SU-DHL-6 (cell line): Measurements from ENCODE around the gene GPATCH3.

Source experiments
- H2AFZ ChIP-seq: fragments of 200-600 bp; sonication (generic); 2 replicates; pipeline ENCODE4 v1.6.1; 2014; ENCODE audit warnings: low read depth, mild to moderate bottlenecking, moderate library complexity, mixed read lengths, antibody characterized with exemption, low read length; ENCODE audit not compliant: severe bottlenecking
- H3F3A ChIP-seq: fragments of 200-600 bp; shearing (Covaris generic); 2 replicates; pipeline ENCODE4 v1.6.0; 2016; ENCODE audit warnings: antibody characterized with exemption, mild to moderate bottlenecking; ENCODE audit not compliant: insufficient read depth
- H3K27ac ChIP-seq: fragments of 200-600 bp; sonication (generic); 2 replicates; pipeline ENCODE4 v1.5.1; 2016; ENCODE audit warnings: low read depth, mild to moderate bottlenecking, low read length, moderate library complexity, mixed read lengths
- H3K27me3 ChIP-seq: fragments of 200-600 bp; sonication (generic), shearing (Covaris generic); 2 replicates; pipeline ENCODE4 v1.6.0; 2014; ENCODE audit warnings: mild to moderate bottlenecking, low read length
- H3K36me3 ChIP-seq: fragments of 200-600 bp; sonication (generic); 2 replicates; pipeline ENCODE4 v1.6.1; 2014; ENCODE audit warnings: mild to moderate bottlenecking, low read length, mixed read lengths
- H3K4me2 ChIP-seq: fragments of 300-600, 200-600 bp; shearing (Covaris generic), sonication (generic); 2 replicates; pipeline ENCODE4 v1.6.0; 2014; ENCODE audit warnings: low read length, low read depth, mild to moderate bottlenecking; ENCODE audit not compliant: poor library complexity, severe bottlenecking
- H3K4me3 ChIP-seq: fragments of 200-600 bp; sonication (generic); 2 replicates; pipeline ENCODE4 v1.5.1; 2014; ENCODE audit warnings: antibody characterized with exemption, low read length, mild to moderate bottlenecking, mixed read lengths; ENCODE audit not compliant: insufficient read depth, poor library complexity, severe bottlenecking
- H3K79me2 ChIP-seq: fragments of 200-600 bp; sonication (generic); 2 replicates; pipeline ENCODE4 v1.6.1; 2014; ENCODE audit warnings: mild to moderate bottlenecking, low read length, moderate library complexity; ENCODE audit not compliant: insufficient read depth
- H3K9ac ChIP-seq: fragments of 200-600 bp; sonication (generic); 2 replicates; pipeline ENCODE4 v1.7.0; 2014; ENCODE audit warnings: mild to moderate bottlenecking, low read length
- H3K9me2 ChIP-seq: fragments of 200-600 bp; sonication (generic); replicated peaks from 2 replicates; pipeline ENCODE4 v1.6.1; 2014; ENCODE audit warnings: low read length; ENCODE audit not compliant: insufficient read depth
- H3K9me3 ChIP-seq: fragments of 200-600 bp; sonication (generic); 2 replicates; pipeline ENCODE4 v1.6.1; 2014; ENCODE audit warnings: low read length, mixed read lengths; ENCODE audit not compliant: insufficient read depth
- H4K20me1 ChIP-seq: fragments of 200-600 bp; sonication (generic); 2 replicates; pipeline ENCODE4 v1.6.1; 2014; ENCODE audit warnings: low read depth, mild to moderate bottlenecking, antibody characterized with exemption, low read length, moderate library complexity, mixed read lengths
- EZH2phosphoT487 ChIP-seq: fragments of 200-600 bp; sonication (generic), shearing (Covaris generic); conservative IDR thresholded peaks from 2 replicates; pipeline ENCODE4 v1.6.1; 2018; ENCODE audit warnings: mild to moderate bottlenecking, antibody characterized with exemption, low read length, moderate library complexity, mixed read lengths
- TF ChIP-seq, protein P1 (sequence below): fragments of 200-600 bp; sonication (generic); IDR thresholded peaks from one replicate; pipeline ENCODE4 v1.5.1; 2017; ENCODE audit warnings: antibody characterized with exemption, mild to moderate bottlenecking, low read length, moderate library complexity; ENCODE audit not compliant: insufficient read depth, poor library complexity, severe bottlenecking

Gene GPATCH3

GRCh38 chr1:26912147-26912490 lies 11.9 kb upstream of the GPATCH3 start:
- H3K27ac ChIP-seq: no peak overlapping the region

GRCh38 chr1:26911399-26912146 lies 11.3 kb upstream of the GPATCH3 start:
- no peaks in the 10 kb centered on the region for H3K9me3 ChIP-seq
- no peak overlapping the region for H3K27ac ChIP-seq
- H3K9ac ChIP-seq: no peak overlapping the region
- no peaks in the 10 kb centered on the region for H3K36me3 ChIP-seq
- no peak overlapping the region for H3K4me2 ChIP-seq
- H2AFZ ChIP-seq: no peak overlapping the region
- H3K4me3 ChIP-seq: no peak overlapping the region
- no peaks in the 10 kb centered on the region for H3K9me2 ChIP-seq
- no peak for TF ChIP-seq EZH2phosphoT487
- TF ChIP-seq, protein P1, sequence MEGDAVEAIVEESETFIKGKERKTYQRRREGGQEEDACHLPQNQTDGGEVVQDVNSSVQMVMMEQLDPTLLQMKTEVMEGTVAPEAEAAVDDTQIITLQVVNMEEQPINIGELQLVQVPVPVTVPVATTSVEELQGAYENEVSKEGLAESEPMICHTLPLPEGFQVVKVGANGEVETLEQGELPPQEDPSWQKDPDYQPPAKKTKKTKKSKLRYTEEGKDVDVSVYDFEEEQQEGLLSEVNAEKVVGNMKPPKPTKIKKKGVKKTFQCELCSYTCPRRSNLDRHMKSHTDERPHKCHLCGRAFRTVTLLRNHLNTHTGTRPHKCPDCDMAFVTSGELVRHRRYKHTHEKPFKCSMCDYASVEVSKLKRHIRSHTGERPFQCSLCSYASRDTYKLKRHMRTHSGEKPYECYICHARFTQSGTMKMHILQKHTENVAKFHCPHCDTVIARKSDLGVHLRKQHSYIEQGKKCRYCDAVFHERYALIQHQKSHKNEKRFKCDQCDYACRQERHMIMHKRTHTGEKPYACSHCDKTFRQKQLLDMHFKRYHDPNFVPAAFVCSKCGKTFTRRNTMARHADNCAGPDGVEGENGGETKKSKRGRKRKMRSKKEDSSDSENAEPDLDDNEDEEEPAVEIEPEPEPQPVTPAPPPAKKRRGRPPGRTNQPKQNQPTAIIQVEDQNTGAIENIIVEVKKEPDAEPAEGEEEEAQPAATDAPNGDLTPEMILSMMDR: no peak
- no peaks in the 10 kb centered on the region for H3F3A ChIP-seq
- no peaks in the 10 kb centered on the region for H3K27me3 ChIP-seq
- H4K20me1 ChIP-seq: no peaks in the 10 kb centered on the region
- no peaks in the 10 kb centered on the region for H3K79me2 ChIP-seq

More at GRCh38 chr1:26912147-26912490, 11.9 kb upstream of the GPATCH3 start:
- no peak overlapping the region for H2AFZ ChIP-seq
- H3K9me3 ChIP-seq: no peaks in the 10 kb centered on the region
- no peak overlapping the region for H3K9ac ChIP-seq
- no peaks in the 10 kb centered on the region for H3F3A ChIP-seq
- H3K36me3 ChIP-seq: no peaks in the 10 kb centered on the region
- no peaks in the 10 kb centered on the region for H3K27me3 ChIP-seq
- TF ChIP-seq, protein P1: no peak
- no peak for TF ChIP-seq EZH2phosphoT487
- no peaks in the 10 kb centered on the region for H4K20me1 ChIP-seq
- no peak overlapping the region for H3K4me3 ChIP-seq
- H3K9me2 ChIP-seq: no peaks in the 10 kb centered on the region
- H3K4me2 ChIP-seq: no peak overlapping the region
- H3K79me2 ChIP-seq: no peaks in the 10 kb centered on the region

- Histone ChIP-seq H4K20me1 (no peaks in the 10 kb centered on the region), H3K9me3 (no peaks in the 10 kb centered on the region), H3K79me2 (no peaks in the 10 kb centered on the region), H2AFZ (no peak overlapping the region), H3K4me2 (no peak overlapping the region), H3K9ac (no peak overlapping the region), H3K27ac (no peak overlapping the region), H3K4me3 (no peak overlapping the region), H3F3A (no peaks in the 10 kb centered on the region), H3K27me3 (no peaks in the 10 kb centered on the region), H3K9me2 (no peaks in the 10 kb centered on the region), H3K36me3 (no peaks in the 10 kb centered on the region)
- TF ChIP-seq, protein P1: no peak
- no peak for TF ChIP-seq EZH2phosphoT487
Observed at GRCh38 chr1:26910343-26911160, 10.3 kb upstream of the GPATCH3 start.
